Lower leg skin (tissue), 3 donors: ENCODE results near the gene GALR1.

Experiments used
- POLR2A ChIP-seq, 2 donors: fragments of 450-650 bp; IDR thresholded peaks; one replicate each; pipeline ENCODE4 v1.6.1; 2016 to 2017; ENCODE audit warnings: antibody characterized with exemption in 2 of 2, mild to moderate bottlenecking in 1 of 2, moderate library complexity in 1 of 2
- TF ChIP-seq, protein P1 (sequence below), 3 donors: fragments of 450-650 bp; IDR thresholded peaks; one replicate each; pipeline ENCODE4 v1.5.1; 2016; ENCODE audit warnings: antibody characterized with exemption in 3 of 3, mild to moderate bottlenecking in 3 of 3, moderate library complexity in 2 of 3

DNA sequence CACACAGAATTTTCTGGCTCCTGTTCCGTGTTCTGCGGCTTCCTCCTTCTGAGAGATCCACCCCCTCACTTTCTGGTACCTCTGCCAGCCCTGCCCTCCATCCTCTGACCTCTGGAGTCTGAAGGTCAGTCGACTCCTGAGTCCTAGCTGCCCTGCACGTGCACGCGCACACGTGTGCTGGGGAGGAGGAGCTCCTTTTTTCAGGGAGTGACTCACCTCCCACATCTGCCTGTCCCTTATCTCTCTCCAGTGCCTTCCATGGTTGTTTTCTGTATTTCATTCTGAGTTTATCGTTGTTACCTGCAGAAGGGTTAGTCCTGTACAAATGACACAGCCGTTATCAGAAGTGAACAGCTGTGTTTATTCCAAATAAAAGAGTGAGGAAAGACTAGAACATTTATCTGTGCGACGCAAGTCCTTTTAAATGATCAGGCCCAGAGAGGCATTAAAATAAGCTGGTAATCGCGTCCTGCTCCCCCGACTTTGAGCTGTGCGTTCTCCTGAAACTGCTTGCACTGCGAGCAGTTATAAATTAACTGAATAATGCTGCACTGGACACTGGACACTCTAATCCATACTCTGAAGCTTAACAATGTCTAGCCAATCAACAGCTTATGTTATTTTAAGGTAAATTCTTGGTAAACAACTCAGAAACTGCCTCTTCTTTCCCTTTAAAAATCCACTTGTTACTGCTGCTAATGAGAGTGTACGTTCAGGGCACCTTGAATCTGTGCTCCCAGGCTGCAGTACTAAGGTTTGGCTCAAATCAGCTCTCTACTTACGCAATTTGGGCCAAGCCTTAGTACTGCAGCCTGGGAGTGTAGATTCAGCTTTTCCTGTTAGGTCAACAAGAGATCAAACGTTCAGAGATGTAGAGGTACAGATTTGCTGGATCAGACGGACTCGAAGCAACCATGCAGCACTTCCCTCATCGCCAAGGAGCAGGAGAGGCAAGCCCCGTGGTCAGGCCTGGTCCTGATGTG is 72.5 kb downstream of the GALR1 start:
- TF ChIP-seq, protein P1, sequence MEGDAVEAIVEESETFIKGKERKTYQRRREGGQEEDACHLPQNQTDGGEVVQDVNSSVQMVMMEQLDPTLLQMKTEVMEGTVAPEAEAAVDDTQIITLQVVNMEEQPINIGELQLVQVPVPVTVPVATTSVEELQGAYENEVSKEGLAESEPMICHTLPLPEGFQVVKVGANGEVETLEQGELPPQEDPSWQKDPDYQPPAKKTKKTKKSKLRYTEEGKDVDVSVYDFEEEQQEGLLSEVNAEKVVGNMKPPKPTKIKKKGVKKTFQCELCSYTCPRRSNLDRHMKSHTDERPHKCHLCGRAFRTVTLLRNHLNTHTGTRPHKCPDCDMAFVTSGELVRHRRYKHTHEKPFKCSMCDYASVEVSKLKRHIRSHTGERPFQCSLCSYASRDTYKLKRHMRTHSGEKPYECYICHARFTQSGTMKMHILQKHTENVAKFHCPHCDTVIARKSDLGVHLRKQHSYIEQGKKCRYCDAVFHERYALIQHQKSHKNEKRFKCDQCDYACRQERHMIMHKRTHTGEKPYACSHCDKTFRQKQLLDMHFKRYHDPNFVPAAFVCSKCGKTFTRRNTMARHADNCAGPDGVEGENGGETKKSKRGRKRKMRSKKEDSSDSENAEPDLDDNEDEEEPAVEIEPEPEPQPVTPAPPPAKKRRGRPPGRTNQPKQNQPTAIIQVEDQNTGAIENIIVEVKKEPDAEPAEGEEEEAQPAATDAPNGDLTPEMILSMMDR (IDR thresholded peaks at IDR 0.05): no peak
- TF ChIP-seq POLR2A (IDR thresholded peaks at IDR 0.05): no peak
